ENCODE data around the gene CLCF1. TPM values are rescaled to one million over a fixed set of nuclear protein-coding genes. Genes with fewer than 3 reads are reported as not detected.

The CLCF1 gene
- total RNA-seq, 2 donors from 2014 or later = 0.22 to 0.93 TPM

GRCh38 chr11:67396587-67397389 lies 23.4 kb upstream of the CLCF1 start:
- peak overlapping the region; percentile 2 to 57 for H3K4me3 Mint-ChIP-seq
- H3K4me1 Mint-ChIP-seq (ENCODE audit: low read depth) = peaks cover 57% of the 10 kb centered on the region

GRCh38 chr11:67396259-67396581 lies 22.8 kb upstream of the CLCF1 start:
- Mint-ChIP-seq H3K36me3 (ENCODE audit: insufficient read depth in 2 of 2) (peaks cover 6 to 16% of the 10 kb centered on the region in 2 donors), H3K4me1 (ENCODE audit: low read depth) (peaks cover 60% of the 10 kb centered on the region), H3K9me3 (no peaks in the 10 kb centered on the region), H3K27ac (peak overlapping the region; percentile 22), H3K27me3 (ENCODE audit: low read depth) (no peaks in the 10 kb centered on the region), H3K4me3 (no peak overlapping the region)
- ATAC-seq (replicated peaks in 1 of 2) (no peak), DNase-seq (no peak)

More at GRCh38 chr11:67396587-67397389, 23.4 kb upstream of the CLCF1 start:
- no peak for DNase-seq
- Mint-ChIP-seq H3K36me3 (ENCODE audit: insufficient read depth in 2 of 2) (peaks cover 6 to 16% of the 10 kb centered on the region in 2 donors), H3K27me3 (ENCODE audit: low read depth) (no peaks in the 10 kb centered on the region), H3K27ac (peak overlapping the region; percentile 95), H3K9me3 (no peaks in the 10 kb centered on the region)
- no peak for ATAC-seq (replicated peaks in 1 of 2)

DNA sequence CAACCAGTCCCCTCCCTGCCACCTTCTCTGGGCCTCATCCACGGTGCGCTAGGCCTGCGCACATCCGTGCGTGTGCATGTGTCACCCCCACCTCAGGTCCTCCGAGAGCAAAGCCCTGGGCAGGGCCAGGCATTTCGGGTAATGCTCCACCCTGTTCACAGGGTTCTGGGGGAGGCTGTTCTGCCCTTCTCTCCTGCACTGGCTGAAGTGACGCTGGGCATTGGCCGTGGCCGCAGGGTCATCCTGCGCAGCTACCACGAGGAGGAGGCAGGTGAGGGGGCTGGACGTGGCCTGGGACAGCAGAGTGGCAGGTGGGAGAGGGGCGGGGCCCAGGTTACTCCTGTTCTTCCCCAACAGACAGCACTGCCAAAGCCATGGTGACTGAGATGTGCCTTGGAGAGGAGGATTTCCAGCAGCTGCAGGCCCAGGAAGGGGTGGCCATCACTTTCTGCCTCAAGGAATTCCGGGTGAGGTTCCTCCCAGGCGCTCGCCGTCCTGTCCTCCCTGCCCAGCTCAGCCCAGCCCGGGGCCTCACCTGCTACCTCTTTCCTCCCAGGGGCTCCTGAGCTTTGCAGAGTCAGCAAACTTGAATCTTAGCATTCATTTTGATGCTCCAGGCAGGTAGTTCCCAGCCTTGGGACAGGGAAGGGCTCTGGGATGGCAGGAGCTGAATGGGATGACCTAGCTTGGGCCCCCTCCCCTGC lies 22.3 kb upstream of the CLCF1 start:
- Mint-ChIP-seq H3K4me3 (no peak overlapping the region), H3K27me3 (ENCODE audit: low read depth) (no peaks in the 10 kb centered on the region), H3K27ac (peak overlapping the region; percentile 22), H3K4me1 (ENCODE audit: low read depth) (peaks cover 64% of the 10 kb centered on the region), H3K36me3 (ENCODE audit: insufficient read depth in 2 of 2) (peaks cover 6 to 16% of the 10 kb centered on the region in 2 donors), H3K9me3 (no peaks in the 10 kb centered on the region)
- no peak for DNase-seq
- ATAC-seq (replicated peaks in 1 of 2) = no peak

- H3K36me3 Mint-ChIP-seq (ENCODE audit: insufficient read depth in 2 of 2) = peaks cover 3 to 16% of the 10 kb centered on the region in 2 donors
- peak overlapping the region; percentile 70 to 95 for H3K4me3 Mint-ChIP-seq
- no peak for ATAC-seq (replicated peaks in 1 of 2)
- H3K4me1 Mint-ChIP-seq (ENCODE audit: low read depth) = peaks cover 61% of the 10 kb centered on the region
- no peaks in the 10 kb centered on the region for H3K27me3 Mint-ChIP-seq (ENCODE audit: low read depth)
- H3K27ac Mint-ChIP-seq = no peak overlapping the region
- H3K9me3 Mint-ChIP-seq = no peaks in the 10 kb centered on the region
- DNase-seq = no peak
Measured at GRCh38 chr11:67393990-67394389, 20.6 kb upstream of the CLCF1 start.

- Mint-ChIP-seq H3K4me1 (ENCODE audit: low read depth) (peaks cover 63% of the 10 kb centered on the region), H3K36me3 (ENCODE audit: insufficient read depth in 2 of 2) (peaks cover 3 to 16% of the 10 kb centered on the region in 2 donors), H3K27me3 (ENCODE audit: low read depth) (no peaks in the 10 kb centered on the region), H3K27ac (no peak overlapping the region), H3K9me3 (no peaks in the 10 kb centered on the region), H3K4me3 (peak overlapping the region; percentile 70 to 95)
- DNase-seq = no peak
- ATAC-seq (replicated peaks in 1 of 2) = no peak
Measured at GRCh38 chr11:67393437-67393836, 20.0 kb upstream of the CLCF1 start.

DNA sequence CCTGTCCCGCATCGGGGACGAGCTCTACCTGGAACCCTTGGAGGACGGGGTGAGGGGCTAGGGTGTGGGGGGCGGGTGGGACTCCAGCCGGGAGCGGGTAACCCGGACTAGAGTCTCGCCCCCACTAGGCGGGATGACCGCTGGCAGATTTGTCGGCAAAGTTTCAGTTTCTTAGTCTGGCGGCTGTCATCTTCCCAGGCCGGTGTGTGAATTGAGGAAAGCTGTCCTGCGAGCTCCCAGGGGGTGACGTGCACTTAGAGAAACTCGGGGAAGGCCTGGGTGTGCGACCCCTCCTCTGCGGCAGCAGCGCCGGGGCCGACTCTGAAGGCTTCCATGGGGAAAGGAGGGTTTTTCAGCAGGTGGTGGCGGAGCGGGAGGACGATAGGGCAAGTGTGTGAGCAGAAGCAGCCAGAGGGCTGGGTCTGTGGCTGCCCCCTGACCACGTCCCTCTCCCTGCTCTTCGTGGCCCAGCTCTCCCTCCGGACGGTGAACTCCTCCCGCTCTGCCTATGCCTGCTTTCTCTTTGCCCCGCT lies 18.9 kb upstream of the CLCF1 start:
- H3K4me1 Mint-ChIP-seq (ENCODE audit: low read depth) = peaks cover 51% of the 10 kb centered on the region
- ATAC-seq (replicated peaks in 1 of 2) = peak in 1 of 2 donors; percentile 1
- H3K9me3 Mint-ChIP-seq = no peaks in the 10 kb centered on the region
- H3K36me3 Mint-ChIP-seq (ENCODE audit: insufficient read depth in 2 of 2) = peaks cover 3 to 7% of the 10 kb centered on the region in 2 donors
- DNase-seq = no peak
- no peaks in the 10 kb centered on the region for H3K27me3 Mint-ChIP-seq (ENCODE audit: low read depth)
- H3K27ac Mint-ChIP-seq = peak overlapping the region; percentile 34
- peak overlapping the region; percentile 94 to 95 for H3K4me3 Mint-ChIP-seq

DNA sequence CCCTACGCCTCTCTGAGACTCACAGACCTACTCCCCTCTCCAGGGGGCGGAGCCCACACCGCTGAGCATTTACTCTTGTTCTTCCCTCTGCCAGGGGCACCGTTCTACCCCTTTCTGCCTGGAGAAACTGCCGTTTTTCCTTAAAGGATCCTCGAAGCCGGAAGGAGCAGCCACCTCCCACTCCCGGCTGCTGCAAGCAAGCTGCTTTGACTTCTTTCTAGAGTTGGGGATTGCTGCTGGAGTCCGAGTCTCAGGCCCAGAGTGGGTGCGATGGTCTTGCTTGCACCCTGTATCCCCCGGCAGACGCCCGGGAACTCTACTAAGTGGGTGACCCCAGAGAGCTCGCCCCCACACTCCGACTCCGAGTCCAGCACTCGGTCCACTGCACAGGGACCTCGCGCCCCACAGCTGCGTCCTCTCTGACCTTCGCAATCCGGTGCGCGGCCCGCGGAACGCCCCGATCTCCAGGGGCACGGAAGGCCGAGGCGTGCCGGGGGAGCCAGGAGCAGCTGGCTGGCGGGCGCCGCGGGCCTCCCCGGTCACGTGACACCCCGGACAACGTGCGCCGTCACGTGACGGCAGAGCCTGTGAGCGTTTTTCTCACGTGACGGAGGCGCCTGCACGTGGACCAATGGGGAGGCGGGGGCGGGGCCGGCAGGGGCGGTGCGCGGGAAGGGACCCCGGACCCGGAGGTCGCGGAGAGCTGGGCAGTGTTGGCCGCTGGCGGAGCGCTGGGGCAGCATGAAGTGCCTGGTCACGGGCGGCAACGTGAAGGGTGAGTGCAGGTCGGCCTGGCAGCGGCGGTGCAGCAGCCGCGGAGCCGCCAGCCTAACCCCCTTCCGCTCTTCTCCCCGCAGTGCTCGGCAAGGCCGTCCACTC lies 18.1 kb upstream of the CLCF1 start, which contains the start of gene RAD9A:
TSS of gene RAD9A (plus strand) at position 683 of the 879 bp plus-strand sequence. CDS start at position 742, 59 bp downstream.
- Mint-ChIP-seq H3K4me1 (ENCODE audit: low read depth) (peaks cover 44% of the 10 kb centered on the region), H3K4me3 (peak within 1 kb of the TSS; percentile 94 to 95), H3K27ac (peak within 1 kb of the TSS; percentile 79), H3K36me3 (ENCODE audit: insufficient read depth in 2 of 2) (peaks cover 3 to 7% of the 10 kb centered on the region in 2 donors), H3K9me3 (no peaks in the 10 kb centered on the region), H3K27me3 (ENCODE audit: low read depth) (no peaks in the 10 kb centered on the region)
- ATAC-seq (replicated peaks in 1 of 2) = peak; percentile 89
- DNase-seq = peak; percentile 93 to 96

DNA sequence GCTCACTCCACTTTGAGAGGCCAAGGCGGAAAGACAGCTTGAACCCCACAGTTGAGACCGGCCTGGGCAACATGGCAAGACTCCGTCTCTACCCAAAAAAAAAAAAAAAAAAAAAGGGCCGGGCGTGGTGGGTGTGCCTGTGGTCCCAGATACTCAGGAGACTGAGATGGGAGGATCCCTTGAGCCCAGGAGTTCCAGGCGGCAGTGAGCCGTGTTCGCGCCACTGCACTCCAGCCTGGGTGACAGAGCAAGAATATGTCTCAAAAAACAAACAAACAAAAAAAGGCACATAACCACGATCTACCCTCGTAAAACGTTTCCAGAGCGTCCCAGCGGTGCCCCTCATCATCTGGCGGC lies 17.5 kb upstream of the CLCF1 start:
- no peaks in the 10 kb centered on the region for H3K27me3 Mint-ChIP-seq (ENCODE audit: low read depth)
- H3K4me3 Mint-ChIP-seq = peak overlapping the region; percentile 94 to 95
- no peak for DNase-seq
- no peaks in the 10 kb centered on the region for H3K9me3 Mint-ChIP-seq
- peaks cover 3 to 7% of the 10 kb centered on the region in 2 donors for H3K36me3 Mint-ChIP-seq (ENCODE audit: insufficient read depth in 2 of 2)
- ATAC-seq (replicated peaks in 1 of 2) = no peak
- H3K4me1 Mint-ChIP-seq (ENCODE audit: low read depth) = peaks cover 38% of the 10 kb centered on the region
- H3K27ac Mint-ChIP-seq = no peak overlapping the region

DNA sequence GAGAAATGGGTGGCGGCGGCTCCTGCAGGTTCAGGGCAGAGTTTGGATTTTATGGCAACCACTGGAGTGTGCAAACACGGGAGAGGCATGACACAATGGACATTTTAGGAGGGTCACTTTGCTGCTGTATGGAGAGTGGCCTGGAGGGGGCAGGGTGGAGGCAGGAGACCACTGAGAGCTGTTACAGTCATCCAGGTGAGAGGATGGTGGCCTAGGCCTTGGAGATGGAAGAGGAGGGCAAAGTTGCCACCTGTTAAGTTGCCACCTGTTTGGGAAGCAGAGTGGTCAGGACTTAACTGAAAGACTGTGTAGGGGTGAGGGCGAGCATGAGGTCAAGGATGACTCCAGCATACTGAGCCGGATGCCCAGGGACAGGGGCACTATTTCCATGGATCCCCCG lies 16.1 kb upstream of the CLCF1 start:
- ATAC-seq (replicated peaks in 1 of 2) = peak; percentile 41 to 43
- Mint-ChIP-seq H3K27ac (no peak overlapping the region), H3K4me3 (peak overlapping the region; percentile 42 to 60), H3K4me1 (ENCODE audit: low read depth) (peaks cover 44% of the 10 kb centered on the region), H3K27me3 (ENCODE audit: low read depth) (no peaks in the 10 kb centered on the region), H3K9me3 (no peaks in the 10 kb centered on the region), H3K36me3 (ENCODE audit: insufficient read depth in 2 of 2) (peaks cover 3 to 5% of the 10 kb centered on the region in 2 donors)
- DNase-seq = peak; percentile 67

DNA sequence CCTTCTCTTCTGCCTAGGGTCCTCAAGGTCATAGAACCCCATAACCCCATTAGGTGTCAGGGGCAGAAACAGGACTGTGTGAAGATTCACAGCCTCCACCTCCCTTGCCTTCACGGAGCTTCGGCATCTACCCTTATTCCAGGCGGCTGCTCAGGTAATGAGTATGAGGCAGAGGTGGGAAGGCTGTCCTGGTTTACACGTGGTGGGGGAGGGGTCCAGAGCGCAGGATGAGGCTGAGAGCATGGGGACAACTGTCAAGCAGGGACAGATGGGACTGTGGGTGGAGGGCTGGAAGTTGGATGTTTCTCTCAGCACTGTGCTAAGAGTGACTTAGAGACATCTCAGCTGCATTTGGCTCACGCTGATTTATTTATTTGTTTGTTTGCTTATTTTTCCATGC lies 14.1 kb upstream of the CLCF1 start:
- Mint-ChIP-seq H3K27ac (no peak overlapping the region), H3K4me1 (ENCODE audit: low read depth) (peaks cover 34% of the 10 kb centered on the region), H3K9me3 (no peaks in the 10 kb centered on the region), H3K36me3 (ENCODE audit: insufficient read depth in 2 of 2) (no peaks in the 10 kb centered on the region), H3K4me3 (no peak overlapping the region), H3K27me3 (ENCODE audit: low read depth) (peaks cover 2% of the 10 kb centered on the region)
- ATAC-seq (replicated peaks in 1 of 2) = no peak
- no peak for DNase-seq

DNA sequence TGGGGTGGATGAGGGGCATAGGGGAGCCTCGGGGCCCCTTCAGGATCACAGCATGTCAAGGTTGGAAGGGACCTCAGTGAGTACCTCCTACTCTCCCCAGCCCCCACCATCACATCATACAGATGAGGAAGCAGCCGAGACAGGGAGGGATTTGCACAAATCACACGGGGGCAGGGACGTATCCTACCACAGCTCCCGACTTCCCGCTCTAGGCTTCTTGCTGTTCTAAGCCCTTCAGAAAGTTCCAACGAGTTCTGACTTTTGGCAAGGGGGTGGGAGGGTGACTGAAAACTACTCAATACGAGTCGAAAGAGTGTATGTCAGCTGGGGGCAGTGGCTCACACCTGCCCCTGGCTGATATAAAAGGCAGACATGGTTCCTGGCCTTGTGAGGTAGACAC lies 13.7 kb upstream of the CLCF1 start:
- Mint-ChIP-seq H3K4me1 (ENCODE audit: low read depth) (peaks cover 34% of the 10 kb centered on the region), H3K27me3 (ENCODE audit: low read depth) (peaks cover 6% of the 10 kb centered on the region), H3K27ac (no peak overlapping the region), H3K36me3 (ENCODE audit: insufficient read depth in 2 of 2) (no peaks in the 10 kb centered on the region), H3K4me3 (no peak overlapping the region), H3K9me3 (no peaks in the 10 kb centered on the region)
- DNase-seq (no peak), ATAC-seq (replicated peaks in 1 of 2) (no peak)

- Mint-ChIP-seq H3K4me1 (ENCODE audit: low read depth) (peaks cover 27% of the 10 kb centered on the region), H3K4me3 (no peak overlapping the region), H3K9me3 (no peaks in the 10 kb centered on the region), H3K27ac (no peak overlapping the region), H3K27me3 (ENCODE audit: low read depth) (peaks cover 6% of the 10 kb centered on the region), H3K36me3 (ENCODE audit: insufficient read depth in 2 of 2) (no peaks in the 10 kb centered on the region)
- no peak for DNase-seq
- ATAC-seq (replicated peaks in 1 of 2) = no peak
Measured at GRCh38 chr11:67384851-67385366, 11.5 kb upstream of the CLCF1 start.
